Astrocyte (in vitro differentiated cells and primary cell): Measurements from ENCODE around the gene NWD2. TPM values are rescaled to one million over a fixed set of nuclear protein-coding genes. Genes with fewer than 3 reads are reported as not detected.

ENCODE experiments used
- DNase-seq: peaks from one replicate; pipeline ENCODE4 v3.0.0-alpha.2; 2010; ENCODE audit warnings: low read depth
- FAIRE-seq: peaks from 2 replicates; lab custom pipeline; 2011; peaks lifted over from hg19 to GRCh38; lab: Jason Lieb, UNC
- H2AFZ ChIP-seq: 2 replicates; pipeline ENCODE4 v1.6.0; 2012; ENCODE audit warnings: low read depth, low read length, inconsistent platforms
- H3K27ac ChIP-seq: 2 replicates; pipeline ENCODE4 v1.5.1; 2011; ENCODE audit warnings: low read depth, low read length, inconsistent platforms
- H3K27me3 ChIP-seq: 2 replicates; pipeline ENCODE4 v1.6.0; 2011; ENCODE audit warnings: low read length, inconsistent platforms; ENCODE audit not compliant: insufficient read depth
- H3K36me3 ChIP-seq: 2 replicates; pipeline ENCODE4 v1.5.1; 2011; ENCODE audit warnings: low read length, inconsistent platforms; ENCODE audit not compliant: insufficient read depth
- H3K4me1 ChIP-seq: 2 replicates; pipeline ENCODE4 v1.5.1; 2011; ENCODE audit warnings: low read length, inconsistent platforms; ENCODE audit not compliant: insufficient read depth
- H3K4me2 ChIP-seq: 2 replicates; pipeline ENCODE4 v1.6.0; 2012; ENCODE audit warnings: low read length, inconsistent platforms
- H3K4me3 ChIP-seq: 2 replicates; pipeline ENCODE4 v1.5.1; 2011; ENCODE audit warnings: low read depth, mild to moderate bottlenecking, low read length, inconsistent platforms; ENCODE audit not compliant: insufficient read depth
- H3K79me2 ChIP-seq: 2 replicates; pipeline ENCODE4 v1.6.0; 2012; ENCODE audit warnings: mild to moderate bottlenecking, low read length, inconsistent platforms; ENCODE audit not compliant: insufficient read depth
- H3K9ac ChIP-seq: 2 replicates; pipeline ENCODE4 v1.6.0; 2012; ENCODE audit warnings: mild to moderate bottlenecking, low read length, inconsistent platforms
- H3K9me3 ChIP-seq: 2 replicates; pipeline ENCODE4 v1.5.1; 2012; ENCODE audit warnings: low read depth, mild to moderate bottlenecking, low read length, inconsistent platforms; ENCODE audit not compliant: insufficient read depth
- H4K20me1 ChIP-seq: 2 replicates; pipeline ENCODE4 v1.6.0; 2012; ENCODE audit warnings: low read length, inconsistent platforms; ENCODE audit not compliant: insufficient read depth
- H3K27ac Mint-ChIP-seq: one replicate; pipeline ENCODE4 v1.8.0; 2021; ENCODE audit warnings: mild to moderate bottlenecking, mixed read lengths; ENCODE audit not compliant: unreplicated experiment
- H3K27me3 Mint-ChIP-seq: one replicate; pipeline ENCODE4 v1.8.0; 2021; ENCODE audit warnings: low read depth, mixed read lengths; ENCODE audit not compliant: unreplicated experiment
- H3K36me3 Mint-ChIP-seq: one replicate; pipeline ENCODE4 v1.8.0; 2021; ENCODE audit warnings: low read depth, mixed read lengths; ENCODE audit not compliant: unreplicated experiment
- H3K4me1 Mint-ChIP-seq: one replicate; pipeline ENCODE4 v1.8.0; 2021; ENCODE audit warnings: low read depth, mixed read lengths; ENCODE audit not compliant: unreplicated experiment
- H3K4me3 Mint-ChIP-seq: one replicate; pipeline ENCODE4 v1.8.0; 2021; ENCODE audit warnings: mild to moderate bottlenecking, moderate library complexity, mixed read lengths; ENCODE audit not compliant: unreplicated experiment
- H3K9me3 Mint-ChIP-seq: one replicate; pipeline ENCODE4 v1.8.0; 2021; ENCODE audit warnings: mild to moderate bottlenecking, mixed read lengths; ENCODE audit not compliant: unreplicated experiment
- EZH2 ChIP-seq: IDR thresholded peaks from 2 replicates; pipeline ENCODE4 v1.6.1; 2012; ENCODE audit warnings: mild to moderate bottlenecking, low read length, inconsistent platforms; ENCODE audit not compliant: insufficient read depth
- total RNA-seq: library from RNA; stranded (reverse); gene quantifications from 2 replicates; pipeline ENCODE4 v1.2.1, GENCODE V29; 2021
- TF ChIP-seq, protein P1 (sequence below): IDR thresholded peaks from 2 replicates; pipeline ENCODE4 v1.5.1; 2011; ENCODE audit warnings: low read depth, mild to moderate bottlenecking, inconsistent platforms, low read length, moderate library complexity; ENCODE audit not compliant: insufficient read depth

The NWD2 gene
- total RNA-seq, 1 donor from 2014 or later = not detected

GRCh38 chr4:37482236-37482913 is 237.8 kb downstream of the NWD2 start:
- DNase-seq (no peak), FAIRE-seq (no peak)
- Histone ChIP-seq H3K4me1 (no peaks in the 10 kb centered on the region), H3K9ac (no peak overlapping the region), H2AFZ (no peak overlapping the region), H3K27ac (no peak overlapping the region), H3K9me3 (no peaks in the 10 kb centered on the region), H3K79me2 (no peaks in the 10 kb centered on the region), H4K20me1 (no peaks in the 10 kb centered on the region), H3K4me3 (no peak overlapping the region), H3K36me3 (no peaks in the 10 kb centered on the region), H3K4me2 (no peak overlapping the region), H3K27me3 (no peaks in the 10 kb centered on the region)
- H3K9me3 Mint-ChIP-seq = peaks cover 3% of the 10 kb centered on the region
- H3K4me1 Mint-ChIP-seq = no peaks in the 10 kb centered on the region
- no peak overlapping the region for H3K27ac Mint-ChIP-seq
- no peaks in the 10 kb centered on the region for H3K36me3 Mint-ChIP-seq
- H3K27me3 Mint-ChIP-seq = no peaks in the 10 kb centered on the region
- H3K4me3 Mint-ChIP-seq = no peak overlapping the region
- TF ChIP-seq, protein P1, sequence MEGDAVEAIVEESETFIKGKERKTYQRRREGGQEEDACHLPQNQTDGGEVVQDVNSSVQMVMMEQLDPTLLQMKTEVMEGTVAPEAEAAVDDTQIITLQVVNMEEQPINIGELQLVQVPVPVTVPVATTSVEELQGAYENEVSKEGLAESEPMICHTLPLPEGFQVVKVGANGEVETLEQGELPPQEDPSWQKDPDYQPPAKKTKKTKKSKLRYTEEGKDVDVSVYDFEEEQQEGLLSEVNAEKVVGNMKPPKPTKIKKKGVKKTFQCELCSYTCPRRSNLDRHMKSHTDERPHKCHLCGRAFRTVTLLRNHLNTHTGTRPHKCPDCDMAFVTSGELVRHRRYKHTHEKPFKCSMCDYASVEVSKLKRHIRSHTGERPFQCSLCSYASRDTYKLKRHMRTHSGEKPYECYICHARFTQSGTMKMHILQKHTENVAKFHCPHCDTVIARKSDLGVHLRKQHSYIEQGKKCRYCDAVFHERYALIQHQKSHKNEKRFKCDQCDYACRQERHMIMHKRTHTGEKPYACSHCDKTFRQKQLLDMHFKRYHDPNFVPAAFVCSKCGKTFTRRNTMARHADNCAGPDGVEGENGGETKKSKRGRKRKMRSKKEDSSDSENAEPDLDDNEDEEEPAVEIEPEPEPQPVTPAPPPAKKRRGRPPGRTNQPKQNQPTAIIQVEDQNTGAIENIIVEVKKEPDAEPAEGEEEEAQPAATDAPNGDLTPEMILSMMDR = no peak
- no peak for TF ChIP-seq EZH2

DNA sequence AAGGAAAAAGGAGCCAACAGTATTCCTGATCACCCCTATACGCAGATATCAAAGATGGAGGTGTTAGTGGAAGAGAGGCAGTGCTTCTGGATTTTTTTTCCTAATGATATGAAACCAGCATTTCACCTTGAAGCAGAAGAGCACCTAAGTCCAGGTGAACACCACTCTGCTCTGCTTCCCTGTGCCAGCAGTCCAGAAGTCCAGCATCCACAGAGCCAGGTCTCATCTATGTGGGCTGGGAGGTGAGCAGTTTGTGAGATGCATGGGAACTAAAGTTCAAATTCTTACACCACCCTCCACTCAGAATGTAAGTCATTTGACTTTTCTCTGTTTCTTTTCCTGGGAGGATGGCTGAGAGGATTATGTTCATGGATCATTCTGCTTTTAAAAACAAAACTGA is 239.1 kb downstream of the NWD2 start:
- no peaks in the 10 kb centered on the region for H3K27me3 ChIP-seq
- Mint-ChIP-seq H3K9me3 (peaks cover 3% of the 10 kb centered on the region), H3K4me1 (no peaks in the 10 kb centered on the region), H3K36me3 (no peaks in the 10 kb centered on the region), H3K27ac (no peak overlapping the region), H3K4me3 (no peak overlapping the region), H3K27me3 (no peaks in the 10 kb centered on the region)
- TF ChIP-seq EZH2 = no peak
- TF ChIP-seq, protein P1 = no peak
- H3K9ac ChIP-seq = no peak overlapping the region
- no peak overlapping the region for H3K4me2 ChIP-seq
- no peaks in the 10 kb centered on the region for H3K36me3 ChIP-seq
- H2AFZ ChIP-seq = no peak overlapping the region
- FAIRE-seq (no peak), DNase-seq (no peak)
- H3K4me1 ChIP-seq = no peaks in the 10 kb centered on the region
- H3K27ac ChIP-seq = no peak overlapping the region
- no peaks in the 10 kb centered on the region for H3K9me3 ChIP-seq
- H3K79me2 ChIP-seq = no peaks in the 10 kb centered on the region
- H4K20me1 ChIP-seq = no peaks in the 10 kb centered on the region
- no peak overlapping the region for H3K4me3 ChIP-seq

GRCh38 chr4:37486166-37486565 is 241.6 kb downstream of the NWD2 start:
- no peaks in the 10 kb centered on the region for H3K27me3 Mint-ChIP-seq
- no peaks in the 10 kb centered on the region for H3K4me1 Mint-ChIP-seq
- no peak overlapping the region for H3K27ac Mint-ChIP-seq

More at GRCh38 chr4:37486166-37486565, 241.6 kb downstream of the NWD2 start:
- no peak overlapping the region for H3K27ac ChIP-seq
- no peaks in the 10 kb centered on the region for H3K36me3 ChIP-seq
- no peak overlapping the region for H3K4me3 ChIP-seq
- H2AFZ ChIP-seq = no peak overlapping the region
- H3K9ac ChIP-seq = no peak overlapping the region
- FAIRE-seq (no peak), DNase-seq (no peak)
- H3K79me2 ChIP-seq = no peaks in the 10 kb centered on the region
- no peaks in the 10 kb centered on the region for H3K36me3 Mint-ChIP-seq
- TF ChIP-seq, protein P1 = no peak
- TF ChIP-seq EZH2 = no peak
- H3K4me3 Mint-ChIP-seq = no peak overlapping the region
- no peaks in the 10 kb centered on the region for H3K4me1 ChIP-seq
- H3K9me3 ChIP-seq = no peaks in the 10 kb centered on the region
- peaks cover 3% of the 10 kb centered on the region for H3K9me3 Mint-ChIP-seq
- no peak overlapping the region for H3K4me2 ChIP-seq
- H4K20me1 ChIP-seq = no peaks in the 10 kb centered on the region
- H3K27me3 ChIP-seq = no peaks in the 10 kb centered on the region
